MV-4-11 (cell line): ENCODE measurements around the gene ALDH3A2.
A peak's percentile ranks its signal among the peaks of the same experiment; 100 is the strongest.

ENCODE experiments used
- DNase-seq: peaks from one replicate; lab custom pipeline; 2025; lab: John Stamatoyannopoulos, UW

ALDH3A2 gene

DNA sequence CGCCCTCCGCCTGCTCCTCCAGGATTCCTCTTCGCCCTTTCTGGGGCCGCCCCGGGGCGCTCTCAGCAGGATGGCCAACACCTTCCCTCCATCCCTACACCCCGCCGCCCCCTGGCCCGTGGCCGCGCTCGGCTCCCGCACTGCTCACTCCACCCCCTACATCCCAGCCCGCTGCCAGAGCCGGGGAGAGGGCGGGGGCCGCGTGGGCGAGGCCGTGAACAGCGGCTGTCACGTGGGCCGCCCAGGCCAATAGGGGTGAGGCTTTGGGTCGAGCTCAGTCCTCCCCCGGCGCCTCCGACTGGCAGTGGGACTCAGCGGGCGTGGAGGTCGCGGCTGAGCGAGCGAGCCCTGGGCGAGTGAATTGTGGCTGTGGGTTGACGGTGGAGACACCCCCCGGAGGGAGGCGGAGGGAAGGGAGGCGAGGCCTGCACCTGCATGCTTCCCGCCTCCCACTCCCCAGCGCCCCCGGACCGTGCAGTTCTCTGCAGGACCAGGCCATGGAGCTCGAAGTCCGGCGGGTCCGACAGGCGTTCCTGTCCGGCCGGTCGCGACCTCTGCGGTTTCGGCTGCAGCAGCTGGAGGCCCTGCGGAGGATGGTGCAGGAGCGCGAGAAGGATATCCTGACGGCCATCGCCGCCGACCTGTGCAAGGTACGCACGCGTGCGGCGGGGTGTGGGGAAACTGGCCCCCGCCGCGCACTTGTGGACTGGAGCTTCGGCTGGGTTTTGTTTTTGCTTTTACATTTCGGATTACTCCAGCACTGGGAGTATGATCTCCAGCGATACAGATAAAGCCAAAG lies at the start of gene ALDH3A2:
Gene ALDH3A2, plus strand, starts transcription at position 277 of the 799 bp plus-strand sequence. Its CDS starts 221 bp downstream, at position 498.
- DNase-seq, result peak; percentile 84

DNA sequence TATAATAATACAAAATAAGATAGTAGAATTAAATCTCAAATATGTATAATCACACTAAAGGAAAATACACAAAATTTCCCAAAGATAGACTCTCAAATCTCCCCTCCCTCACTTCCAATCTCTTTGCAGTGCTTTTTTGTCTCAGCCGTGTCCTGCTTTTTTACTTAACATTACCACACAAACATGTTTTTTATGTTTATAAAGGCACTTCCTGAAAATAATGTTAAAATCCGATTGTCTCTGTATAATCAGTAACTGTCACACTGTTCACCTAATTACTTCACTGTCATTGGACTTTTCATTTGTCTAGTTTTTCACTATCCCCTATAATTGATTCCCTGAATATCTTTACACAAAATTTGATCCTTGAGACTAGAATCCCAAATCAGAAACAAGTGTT lies 38.2 kb upstream of the ALDH3A2 start:
- no peak for DNase-seq

DNA sequence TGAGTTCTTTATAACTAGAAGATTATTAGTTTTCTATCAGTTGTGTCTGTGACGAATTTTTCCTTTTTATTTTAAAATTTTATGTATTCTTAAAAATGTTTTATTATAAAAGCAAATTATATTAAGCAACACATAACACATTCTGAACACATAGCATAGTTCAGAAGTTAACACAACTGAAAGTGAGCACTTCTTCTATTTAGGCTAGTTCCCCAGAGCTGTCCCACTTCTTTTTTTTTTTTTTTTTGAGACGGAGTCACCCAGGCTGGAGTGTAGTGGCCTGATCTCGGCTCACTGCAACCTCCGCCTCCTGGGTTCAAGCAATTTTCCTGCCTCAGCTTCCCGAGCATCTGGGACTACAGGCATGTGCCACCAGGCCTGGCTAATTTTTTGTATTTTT lies 37.7 kb upstream of the ALDH3A2 start:
- DNase-seq, result peak; percentile 74

DNA sequence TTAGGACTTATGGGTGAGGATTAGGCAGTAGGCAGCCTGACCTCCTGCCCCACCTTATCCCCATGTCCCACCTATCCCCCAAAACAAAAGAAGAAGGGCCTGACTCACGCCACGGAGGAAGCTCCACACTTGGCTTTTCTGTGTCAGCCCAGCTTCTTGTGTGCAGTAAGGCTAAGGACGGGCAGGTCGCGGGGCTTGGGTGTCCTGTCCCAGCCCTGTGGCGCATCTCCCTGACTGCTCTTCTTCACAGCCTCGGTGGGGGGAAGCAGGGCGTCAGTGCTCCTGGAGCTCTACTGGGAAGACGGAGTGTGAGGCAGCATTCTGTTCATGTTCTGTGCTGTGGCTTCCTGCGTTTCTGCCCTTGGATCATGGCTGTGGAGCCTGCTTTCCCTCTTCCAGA lies 34.6 kb upstream of the ALDH3A2 start:
- DNase-seq, result no peak

DNA sequence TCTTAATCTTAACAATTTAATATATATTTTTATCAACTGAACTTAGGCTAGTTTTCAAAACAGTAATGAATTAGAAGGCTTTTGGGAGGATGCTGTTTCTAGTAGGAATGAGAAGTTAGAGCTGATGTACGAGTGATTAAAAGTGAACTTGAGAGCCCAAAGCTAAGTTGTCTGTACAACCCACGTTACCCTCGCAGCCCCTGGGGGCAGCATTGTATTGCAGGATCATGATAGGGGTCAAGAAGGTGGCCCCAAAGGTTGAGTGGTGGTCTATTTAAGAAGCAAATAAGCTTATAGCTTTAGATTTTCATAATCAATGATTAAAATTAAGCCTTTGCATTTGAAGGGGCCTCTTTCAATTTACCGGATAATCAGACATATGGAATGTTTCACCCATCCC lies 33.7 kb upstream of the ALDH3A2 start:
- no peak for DNase-seq

DNA sequence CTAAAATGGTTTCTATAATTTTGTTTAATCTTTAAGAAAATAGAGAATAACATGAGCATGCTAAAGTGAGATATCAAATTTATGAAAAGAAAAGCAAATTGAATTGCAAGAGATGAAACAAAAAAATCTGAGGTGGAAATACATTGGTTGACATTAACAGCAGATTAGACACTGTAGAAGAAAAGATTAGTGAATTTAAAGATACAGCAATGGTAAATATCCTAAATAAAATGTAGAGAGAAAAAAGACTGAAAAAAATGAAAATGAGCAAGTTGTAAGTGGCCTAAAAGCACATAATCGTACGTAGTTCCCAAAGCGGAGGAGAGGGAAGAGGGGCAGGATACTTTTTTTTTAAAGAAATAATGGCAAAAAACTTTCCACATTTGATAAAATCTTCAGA lies 30.5 kb upstream of the ALDH3A2 start:
- DNase-seq, result no peak

DNA sequence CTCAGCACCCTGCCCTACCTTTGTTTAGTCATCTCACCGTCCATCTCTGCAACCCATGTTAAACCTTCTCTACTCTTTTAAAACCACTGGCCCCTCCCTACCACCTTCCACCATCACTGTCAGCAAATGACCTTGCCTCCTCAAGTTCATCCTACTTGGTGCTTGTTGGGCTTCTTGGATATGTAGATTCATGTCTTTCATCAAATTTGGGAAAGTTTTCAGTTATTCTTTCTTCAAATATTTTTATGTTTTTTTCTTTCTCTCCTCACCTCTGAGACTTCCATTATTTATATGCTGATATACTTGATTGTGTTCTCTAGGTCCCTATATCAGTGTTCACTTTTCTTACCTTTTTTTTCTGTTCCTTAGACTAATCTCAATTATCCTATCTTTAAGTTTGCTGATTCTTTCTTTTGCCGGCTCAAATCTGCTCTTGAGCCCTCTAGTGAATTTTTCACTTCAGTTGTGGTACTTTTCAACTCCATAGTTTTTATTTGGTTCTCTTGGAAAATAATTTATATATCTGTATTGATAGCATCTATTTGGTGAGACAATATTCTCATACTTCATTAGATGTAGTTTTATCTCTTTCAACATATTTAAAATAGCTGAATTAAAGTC lies 28.7 kb upstream of the ALDH3A2 start:
- DNase-seq, result no peak

DNA sequence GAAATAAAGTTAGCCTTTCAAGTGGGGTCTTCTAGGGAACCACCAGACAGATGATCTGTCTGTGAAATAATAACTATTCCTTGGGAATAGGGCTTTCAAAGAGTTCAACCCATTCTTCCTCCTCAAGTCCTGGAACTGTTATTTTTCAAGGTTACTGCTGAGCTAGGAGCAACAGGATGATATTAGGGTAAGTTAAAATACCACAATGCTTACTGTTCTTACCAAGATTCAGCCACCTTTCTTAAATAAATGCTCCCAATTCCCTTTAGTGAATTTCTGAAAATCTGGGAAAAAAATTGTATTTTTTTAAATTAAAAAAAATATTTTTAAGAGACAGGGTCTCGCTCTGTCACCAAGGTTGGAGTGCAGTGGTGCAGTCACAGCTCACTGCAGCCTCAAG lies 26.9 kb upstream of the ALDH3A2 start:
- no peak for DNase-seq

DNA sequence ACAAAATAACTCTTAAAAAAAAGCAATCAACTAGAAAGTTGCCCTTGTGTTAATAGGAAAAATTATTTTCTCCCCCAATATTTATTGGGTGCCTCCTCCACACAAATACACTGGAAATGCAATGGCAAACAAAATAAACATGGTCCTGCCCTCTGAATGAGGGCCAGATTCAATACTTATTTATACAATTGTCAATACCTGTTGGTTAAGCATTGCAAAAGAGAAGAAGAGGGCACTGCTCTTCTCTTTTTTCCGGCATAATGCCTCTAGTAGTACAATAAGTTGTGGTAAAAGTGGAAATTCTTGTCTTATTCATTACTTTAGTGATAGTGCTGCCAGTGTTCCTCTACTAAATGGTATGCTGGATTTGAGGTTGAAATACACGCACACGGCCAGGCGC lies 22.5 kb upstream of the ALDH3A2 start:
- DNase-seq, result no peak

DNA sequence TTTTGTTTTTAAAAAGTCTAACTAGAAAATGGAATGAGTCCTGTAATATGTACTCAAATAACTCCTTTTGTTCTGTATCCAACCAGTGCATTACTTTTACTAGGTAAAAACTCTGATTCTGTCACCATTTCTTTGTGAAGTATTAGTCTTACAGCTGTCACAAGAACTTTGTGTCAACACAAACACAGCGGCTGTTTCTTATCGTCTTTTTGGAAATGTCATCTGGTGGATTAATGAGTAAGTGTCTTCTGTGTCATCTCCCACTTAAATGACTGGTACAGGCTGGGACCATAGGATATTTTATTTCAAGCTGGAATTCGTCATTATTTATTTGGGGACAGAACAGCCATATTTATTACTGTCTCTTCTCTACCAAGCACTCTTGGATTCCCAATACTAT lies 19.1 kb upstream of the ALDH3A2 start:
- no peak for DNase-seq

DNA sequence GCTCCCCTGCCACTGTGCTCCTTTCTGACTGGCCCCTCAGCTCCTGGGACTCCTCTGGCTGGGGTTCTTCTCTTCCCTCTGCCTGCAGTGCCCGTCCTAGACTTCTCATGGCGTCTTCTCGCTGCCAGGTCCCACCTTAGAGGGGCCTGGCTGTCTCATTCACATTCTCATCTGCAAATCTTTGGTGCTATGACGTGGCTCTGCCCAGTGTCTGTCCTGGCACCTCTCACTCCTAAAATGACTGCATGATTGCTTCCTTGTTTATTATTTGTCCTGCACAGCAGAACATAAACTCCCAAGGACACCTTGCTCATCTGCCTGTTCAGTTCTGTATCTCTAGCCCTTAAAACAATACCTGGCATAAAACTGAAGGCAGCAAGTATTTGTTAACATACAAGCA lies 18.5 kb upstream of the ALDH3A2 start:
- DNase-seq, result no peak

DNA sequence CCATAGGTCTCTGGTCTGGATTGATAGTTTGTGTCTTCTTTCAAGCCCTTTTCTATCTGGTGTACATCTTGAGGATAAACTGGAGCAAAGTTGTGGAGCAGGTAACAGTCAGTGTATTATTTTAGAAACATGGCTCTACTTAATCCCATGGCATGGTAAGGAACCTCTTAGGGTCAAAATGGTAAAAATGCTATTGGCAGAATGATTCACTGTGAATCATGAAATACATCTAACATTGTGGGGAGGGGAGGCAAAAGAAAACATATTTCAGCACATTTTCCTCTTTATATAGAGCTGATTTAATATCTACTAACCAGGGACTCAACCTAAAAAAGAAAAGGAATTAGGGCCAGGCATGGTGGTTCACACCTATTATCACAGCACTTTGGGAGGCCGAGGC lies 17.9 kb upstream of the ALDH3A2 start:
- no peak for DNase-seq

DNA sequence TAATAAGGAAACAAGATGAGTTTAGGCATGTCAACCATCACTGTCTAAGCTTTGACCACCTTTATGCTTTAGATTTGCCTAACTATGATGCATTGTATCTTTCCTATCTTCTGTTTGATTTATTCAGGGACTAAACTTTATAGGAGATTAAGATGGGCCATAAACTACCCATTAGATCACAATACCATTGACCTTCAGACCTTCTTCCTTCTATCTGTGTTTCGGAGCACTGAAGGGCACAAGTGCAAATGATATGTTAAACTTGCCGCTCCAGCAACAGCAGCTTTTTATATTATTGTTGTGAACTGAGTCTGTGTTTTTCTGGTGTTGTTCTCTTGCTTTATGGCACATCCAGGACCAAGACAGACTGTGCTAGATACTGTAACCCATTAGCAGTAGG lies 16.6 kb upstream of the ALDH3A2 start:
- DNase-seq, result no peak

DNA sequence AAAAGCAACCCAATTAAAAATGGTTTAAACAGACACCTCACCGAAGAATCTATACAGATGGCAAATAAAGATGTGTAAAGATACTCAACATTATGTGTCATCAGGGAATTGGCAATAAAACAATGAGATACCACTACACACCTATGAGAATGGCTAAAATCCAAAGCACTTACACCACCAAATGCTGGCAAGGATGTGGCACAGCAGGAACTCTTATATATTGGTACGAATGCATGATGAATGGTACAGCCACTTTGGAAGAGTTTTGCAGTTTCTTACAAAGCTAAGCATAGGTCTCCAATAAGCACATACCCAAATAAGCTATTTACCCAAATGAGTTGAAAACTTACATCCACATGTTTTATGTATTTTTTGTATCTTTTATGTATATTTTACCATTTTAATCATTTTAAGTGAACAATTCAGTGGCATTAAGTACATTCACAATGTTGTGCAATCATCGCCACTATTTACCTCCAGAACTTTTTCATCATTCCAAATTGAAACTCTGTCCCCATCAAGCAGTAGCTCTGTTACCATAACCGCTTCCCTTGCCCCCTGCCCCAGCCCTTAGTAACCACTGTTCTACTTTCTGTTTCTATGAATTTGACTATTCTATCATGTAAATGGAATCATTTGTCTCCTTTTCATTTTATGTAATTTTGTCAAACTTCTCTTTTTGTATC lies 6.7 kb upstream of the ALDH3A2 start:
- no peak for DNase-seq

DNA sequence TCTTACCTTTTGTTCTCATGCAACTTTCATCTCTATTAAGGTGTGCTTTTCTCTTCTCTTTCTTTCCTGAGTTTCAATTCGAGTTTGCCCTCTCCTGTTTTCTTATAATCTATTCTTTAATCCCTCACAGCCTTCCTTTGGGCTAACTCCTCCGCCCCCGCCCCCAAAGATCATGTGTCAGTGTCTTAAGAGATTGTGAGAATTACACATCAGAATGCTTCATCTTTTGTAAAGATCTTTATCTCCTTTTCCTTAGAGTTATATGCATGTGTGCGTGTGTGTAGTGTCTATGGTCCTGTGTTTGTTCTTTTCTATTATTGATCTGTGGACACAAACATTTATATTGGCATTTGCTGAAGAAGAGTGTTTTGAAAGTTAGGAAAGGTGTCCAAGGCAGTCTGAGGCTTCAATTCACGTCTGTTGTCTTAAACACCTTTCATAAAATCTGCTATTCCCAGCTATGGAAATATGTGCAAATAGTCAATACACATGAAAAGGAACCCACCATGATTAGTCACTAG lies 6.1 kb upstream of the ALDH3A2 start:
- no peak for DNase-seq

DNA sequence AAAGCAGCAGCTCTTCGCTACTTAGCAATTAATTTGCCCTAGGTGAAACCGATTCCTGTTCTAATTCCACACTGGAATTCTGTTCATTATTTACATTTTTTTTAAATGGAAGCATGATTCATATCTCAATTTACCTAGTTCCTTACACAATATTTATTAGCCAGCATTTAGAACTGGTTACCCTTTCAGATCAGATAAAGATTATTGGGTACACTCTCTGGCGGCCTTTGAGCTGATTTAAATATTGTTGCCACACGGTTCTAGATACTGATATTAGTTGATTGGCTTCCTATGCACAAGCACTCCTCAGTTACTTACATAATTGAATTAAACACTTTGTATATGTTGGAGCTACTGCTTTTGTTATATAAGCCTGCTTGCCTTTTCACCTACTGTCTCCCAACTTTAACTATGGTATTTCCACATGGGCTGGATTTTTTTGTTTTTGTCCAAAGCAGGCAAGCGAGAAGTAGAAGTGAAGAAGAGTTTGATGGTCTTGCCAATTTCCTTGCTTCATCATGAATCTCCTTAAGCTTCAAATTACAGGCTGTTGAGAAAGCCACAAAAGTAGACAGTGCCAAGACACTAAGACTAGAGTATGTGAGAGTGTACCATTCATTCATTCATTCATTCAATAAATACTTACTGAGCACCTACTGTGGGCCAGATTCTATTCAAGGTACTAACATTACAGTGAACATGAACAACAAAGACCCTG lies 3.9 kb upstream of the ALDH3A2 start:
- DNase-seq, result no peak

DNA sequence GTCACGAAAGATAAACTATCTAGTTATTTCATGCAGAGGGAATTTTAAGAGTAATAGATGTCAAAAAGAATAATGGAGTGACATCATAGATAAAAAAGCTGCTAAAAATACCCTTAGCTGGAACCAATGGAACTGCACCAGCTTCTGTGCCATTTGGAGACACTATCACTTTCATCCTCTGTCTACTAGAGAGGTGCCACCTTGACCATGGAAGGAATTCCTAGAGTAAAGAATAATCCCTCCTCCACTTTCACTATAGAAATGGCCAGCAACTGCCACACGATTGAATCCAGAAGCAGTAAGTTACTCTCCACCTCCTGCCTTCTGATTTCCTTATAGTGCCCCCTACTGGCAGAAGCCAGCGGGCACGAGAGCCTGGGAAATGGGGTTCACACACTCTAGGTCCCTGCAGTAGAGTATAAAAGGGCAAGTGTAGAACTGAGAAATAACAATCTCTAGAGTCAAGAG lies 2.8 kb upstream of the ALDH3A2 start:
- peak; percentile 67 for DNase-seq

DNA sequence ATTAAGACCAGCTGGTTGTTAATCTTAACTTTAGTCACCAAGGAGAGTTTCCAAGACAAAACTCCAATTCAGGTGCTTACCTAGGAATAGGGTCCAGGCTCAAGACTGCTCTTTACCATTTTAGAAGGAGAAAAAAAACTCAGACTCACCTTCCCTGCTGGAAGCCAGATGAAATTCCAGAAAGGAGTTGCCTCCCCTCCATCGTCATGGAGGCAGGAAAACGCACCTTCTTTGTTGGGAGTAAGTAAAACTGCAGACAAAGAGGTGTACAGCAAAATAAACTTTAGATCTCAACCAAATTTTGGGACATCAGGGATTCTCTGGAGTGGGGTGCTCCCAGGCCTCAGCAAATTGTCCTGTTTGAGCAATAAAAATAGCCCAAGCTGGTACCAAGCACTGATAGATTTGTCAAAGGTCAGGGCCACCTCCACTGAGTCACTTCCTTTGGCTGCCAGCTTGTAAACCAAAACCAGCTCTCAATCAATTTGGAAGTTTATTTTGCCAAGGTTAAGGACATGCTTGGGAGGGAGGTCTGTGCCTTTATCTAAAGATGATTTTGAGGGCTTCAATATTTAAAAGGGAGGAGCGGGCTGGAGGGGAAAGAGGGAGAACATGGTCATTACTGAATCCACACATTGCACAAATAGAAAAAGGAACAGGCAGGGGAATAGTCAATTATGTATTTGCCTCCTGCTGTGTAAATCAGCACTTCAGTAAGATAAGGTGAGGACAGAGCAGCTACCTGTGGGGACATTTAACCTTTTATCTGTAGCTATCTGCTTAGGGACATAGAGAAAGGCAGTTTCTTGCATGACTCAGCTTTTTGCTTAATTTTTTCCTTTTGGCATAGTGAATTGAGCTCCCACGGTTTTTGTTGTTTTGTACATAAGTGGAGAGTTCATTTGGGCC lies 1.5 kb upstream of the ALDH3A2 start:
- DNase-seq, result no peak

DNA sequence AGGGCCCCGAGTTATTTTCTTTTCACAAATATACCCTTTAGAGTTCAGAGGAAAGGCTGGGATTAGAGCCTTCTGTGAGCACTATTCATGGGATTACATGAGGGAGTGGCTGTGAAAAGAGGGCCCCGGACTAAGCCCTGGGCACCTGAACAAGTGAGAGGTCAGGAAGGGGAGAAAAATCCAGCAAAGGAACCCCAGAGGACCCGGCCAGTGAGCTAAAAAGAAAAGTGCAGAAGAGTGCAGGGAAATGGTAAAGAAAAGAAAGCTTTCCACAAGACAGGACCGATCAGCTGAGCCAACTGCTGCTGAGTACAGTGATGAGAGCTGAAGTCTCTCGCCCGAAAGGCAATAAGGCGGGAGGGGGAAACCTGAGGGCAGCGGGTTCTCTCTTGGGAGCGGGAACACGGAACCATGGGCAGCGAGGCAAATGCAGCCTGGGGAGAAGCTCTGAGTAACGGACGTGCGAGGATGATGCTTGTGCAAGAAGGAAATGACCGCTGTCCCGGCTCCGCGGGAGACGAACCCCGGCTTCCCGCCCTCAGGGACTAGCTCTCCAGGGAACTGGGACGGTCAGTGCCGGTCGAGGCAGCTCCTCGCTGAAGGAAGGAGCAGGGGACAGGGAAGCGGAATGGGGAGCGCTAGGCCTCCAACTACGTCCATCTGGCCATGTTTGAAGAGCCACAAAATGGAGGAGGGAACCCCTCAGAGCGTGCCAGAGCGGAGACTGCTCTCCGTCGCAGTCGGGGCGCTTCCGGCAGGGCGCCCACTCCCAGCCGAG lies 665 bp upstream of the ALDH3A2 start:
- DNase-seq, result peak; percentile 67

DNA sequence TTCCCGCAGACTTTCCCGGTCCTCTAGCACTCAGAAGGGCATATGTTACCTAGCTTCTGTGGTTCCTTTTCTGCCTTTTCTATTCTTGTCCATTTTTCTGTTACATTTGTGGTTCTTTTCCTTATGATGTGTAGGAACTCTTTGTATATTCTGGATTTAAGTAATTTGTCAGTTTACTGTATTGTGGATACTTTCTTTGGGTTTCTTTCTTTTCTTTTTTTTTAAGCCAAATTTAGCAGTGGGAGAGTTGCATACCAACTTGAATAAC lies 657 bp downstream of the ALDH3A2 start:
- no peak for DNase-seq

DNA sequence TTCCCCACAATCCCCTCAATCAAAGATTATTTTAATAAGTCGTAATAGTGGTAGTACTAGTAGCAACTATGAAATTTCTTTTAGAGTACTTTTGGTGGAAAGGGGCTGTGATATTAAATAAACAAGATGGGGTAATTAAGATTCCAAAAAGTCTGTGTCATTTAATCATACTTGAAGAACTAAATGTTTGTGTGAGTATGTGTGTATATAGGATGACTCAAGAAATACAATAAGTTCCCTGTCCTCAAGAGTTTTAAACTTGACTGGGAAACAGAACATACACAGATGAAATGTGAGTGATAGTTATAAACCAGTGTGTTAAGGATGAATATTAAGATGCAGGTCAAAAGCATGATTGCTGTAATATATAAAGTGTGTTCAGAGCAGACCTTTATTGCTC lies 2.3 kb downstream of the ALDH3A2 start:
- no peak for DNase-seq
